HG03432 (cell line): ENCODE measurements around the gene CD151.

Source experiments
- ATAC-seq: cut with Tn5 transposase; IDR thresholded peaks from one replicate; pipeline ENCODE4 v1.9.1; 2021; ENCODE audit warnings: mild to moderate bottlenecking, moderate library complexity; ENCODE audit not compliant: unreplicated experiment

CD151 gene

GRCh38 chr11:841981-842369 lies 9.2 kb downstream of the CD151 start:
- ATAC-seq, result peak; percentile 21

GRCh38 chr11:842370-843002 lies 9.7 kb downstream of the CD151 start, which contains the start of the genes POLR2L and TSPAN4:
Gene POLR2L, minus strand, starts transcription at chr11:842529. Its CDS starts 21 bp downstream, at chr11:842508.
Gene TSPAN4, plus strand, starts transcription at chr11:842852. Its CDS starts 7,453 bp downstream, at chr11:850305.
- peak; percentile 71 for ATAC-seq

GRCh38 chr11:843086-843734 lies 10.5 kb downstream of the CD151 start:
- ATAC-seq, result peak; percentile 4

- no peak for ATAC-seq
Measured at GRCh38 chr11:843818-844692, 11.3 kb downstream of the CD151 start.

GRCh38 chr11:844693-845644 lies 12.2 kb downstream of the CD151 start:
- ATAC-seq, result no peak

GRCh38 chr11:845872-846495 lies 13.2 kb downstream of the CD151 start:
- ATAC-seq, result no peak

GRCh38 chr11:846496-847098 lies 13.8 kb downstream of the CD151 start:
- ATAC-seq, result no peak

GRCh38 chr11:847876-848275 lies 15.1 kb downstream of the CD151 start:
- ATAC-seq, result no peak

GRCh38 chr11:848380-848931 lies 15.7 kb downstream of the CD151 start:
- ATAC-seq, result no peak

GRCh38 chr11:849104-849824 lies 16.5 kb downstream of the CD151 start:
- no peak for ATAC-seq

GRCh38 chr11:849951-850774 lies 17.4 kb downstream of the CD151 start:
- ATAC-seq, result no peak

GRCh38 chr11:850775-851763 lies 18.3 kb downstream of the CD151 start:
- no peak for ATAC-seq

GRCh38 chr11:852762-853161 lies 20.0 kb downstream of the CD151 start:
- ATAC-seq, result no peak

- ATAC-seq, result no peak
Measured at GRCh38 chr11:853682-854448, 21.1 kb downstream of the CD151 start.

GRCh38 chr11:854601-855329 lies 22.0 kb downstream of the CD151 start:
- no peak for ATAC-seq
